HepG2 (cell line): ENCODE results near the gene GSTT2B. TPM values are rescaled to one million over a fixed set of nuclear protein-coding genes. Genes with fewer than 3 reads are reported as not detected.
"Not testable (repeated sequence)": the region's sequence is repeated elsewhere in the genome, so short reads cannot be mapped to it uniquely, and the experiment has no call there.

Experiments
- BCL6 ChIP-seq: IDR thresholded peaks from 2 replicates; pipeline ENCODE4 v1.6.1; 2016; ENCODE audit warnings: missing genetic modification reagents, missing compliant biosample characterization
- CBX5 ChIP-seq: sonication (generic); formaldehyde crosslinking; IDR thresholded peaks from 2 replicates; pipeline ENCODE4 v1.4.0; 2020; ENCODE audit warnings: missing genetic modification reagents, borderline replicate concordance
- CEBPG ChIP-seq: IDR thresholded peaks from 2 replicates; pipeline ENCODE4 v1.6.1; 2016
- CREM ChIP-seq, 2 experiments: sonication (generic) in 1 of 2; formaldehyde crosslinking in 1 of 2; IDR thresholded peaks; 2 replicates each; pipeline versions ENCODE4 v1.4.0 to v1.6.1; 2016 to 2020; ENCODE audit warnings: antibody characterized with exemption in 1 of 2, mild to moderate bottlenecking in 1 of 2, missing genetic modification reagents in 1 of 2
- FOXP1 ChIP-seq, 2 experiments: fragments of 450-650 bp in 1 of 2; IDR thresholded peaks; 2 replicates each; pipeline ENCODE4 v1.6.1; 2017 to 2018; ENCODE audit warnings: antibody characterized with exemption in 1 of 2
- GATAD1 ChIP-seq: IDR thresholded peaks from 2 replicates; pipeline ENCODE4 v1.6.1; 2016; ENCODE audit warnings: missing genetic modification reagents, missing compliant biosample characterization
- HDAC1 ChIP-seq: sonication (generic); formaldehyde crosslinking; IDR thresholded peaks from 2 replicates; pipeline ENCODE4 v1.5.1; 2020; ENCODE audit warnings: mild to moderate bottlenecking, missing genetic modification reagents
- JUN ChIP-seq: sonication (generic); formaldehyde crosslinking; IDR thresholded peaks from 2 replicates; pipeline ENCODE4 v1.4.0; 2020; ENCODE audit warnings: mild to moderate bottlenecking, missing genetic modification reagents
- KLF16 ChIP-seq, 2 experiments: sonication (generic) in 1 of 2; formaldehyde crosslinking in 1 of 2; IDR thresholded peaks; 2 replicates each; pipeline versions ENCODE4 v1.6.1 to v1.8.0; 2016 to 2023; ENCODE audit warnings: missing genetic modification reagents in 2 of 2, missing compliant biosample characterization in 1 of 2
- MED1 ChIP-seq: sonication (generic); formaldehyde crosslinking; IDR thresholded peaks from 2 replicates; pipeline ENCODE4 v1.4.0; 2020; ENCODE audit warnings: missing genetic modification reagents
- NR2C2 ChIP-seq: sonication (generic); formaldehyde crosslinking; IDR thresholded peaks from 2 replicates; pipeline ENCODE4 v1.4.0; 2020; ENCODE audit warnings: missing genetic modification reagents, mild to moderate bottlenecking, moderate library complexity, borderline replicate concordance
- SIX4 ChIP-seq: sonication (generic); formaldehyde crosslinking; IDR thresholded peaks from 2 replicates; pipeline ENCODE4 v1.4.0; 2020; ENCODE audit warnings: missing genetic modification reagents
- TCF7 ChIP-seq: sonication (generic); IDR thresholded peaks from 2 replicates; pipeline ENCODE4 v1.6.1; 2016; ENCODE audit warnings: antibody characterized with exemption, low read depth
- ZNF12 ChIP-seq: sonication (generic); formaldehyde crosslinking; IDR thresholded peaks from 2 replicates; pipeline ENCODE4 v1.5.0; 2020; ENCODE audit warnings: missing genetic modification reagents
- ZNF331 ChIP-seq: sonication (generic); formaldehyde crosslinking; IDR thresholded peaks from 2 replicates; pipeline ENCODE4 v1.4.0; 2020; ENCODE audit warnings: missing genetic modification reagents
- polyA plus RNA-seq, 8 experiments: library from polyadenylated mRNA; depleted of rRNA in 3 of 8; stranded (reverse) in 7 of 8; unstranded in 1 of 8; fragments of >200 nt; fragmentation: Illumina TruSeq in 4 of 8; extraction: Trizol in 4 of 8; gene quantifications; 2 replicates each; pipeline versions ENCODE4 v1.2.1 to v1.2.3, GENCODE V29; 2011 to 2016; ENCODE audit warnings: low read depth in 4 of 8, missing spikeins in 1 of 8, mixed read lengths in 1 of 8; ENCODE audit not compliant: insufficient read depth in 1 of 8
- total RNA-seq, 5 experiments: library from RNA; depleted of rRNA; stranded (reverse); fragments of >200 nt; fragmentation: Illumina TruSeq; extraction: Trizol; gene quantifications; 2 replicates each; pipeline ENCODE4 v1.2.3, GENCODE V29; 2016; ENCODE audit warnings: low read depth in 1 of 5
- TF ChIP-seq, protein P1 (sequence below), 2 experiments: fragments of 450-650 bp in 1 of 2; sonication (generic) in 1 of 2; formaldehyde crosslinking; IDR thresholded peaks; 2 replicates each; pipeline versions ENCODE4 v1.5.0 to v1.8.0; 2020 to 2022; ENCODE audit warnings: mild to moderate bottlenecking in 1 of 2, missing genetic modification reagents in 1 of 2
- TF ChIP-seq, protein P2 (sequence below): sonication (generic); formaldehyde crosslinking; IDR thresholded peaks from 2 replicates; pipeline ENCODE4 v1.4.0; 2020; ENCODE audit warnings: missing genetic modification reagents
- TF ChIP-seq, protein P3 (sequence below): sonication (generic); formaldehyde crosslinking; IDR thresholded peaks from 2 replicates; pipeline ENCODE4 v1.5.1; 2020; ENCODE audit warnings: mild to moderate bottlenecking, missing genetic modification reagents
- TF ChIP-seq, protein P4 (sequence below): IDR thresholded peaks from 2 replicates; pipeline ENCODE4 v1.4.0; 2020; ENCODE audit warnings: mild to moderate bottlenecking, missing genetic modification reagents

GSTT2B gene
- total and polyA plus RNA-seq, 2 of the 13 experiments (the other 11 are each of a cell fraction or from before 2014, with no cell fraction given), result 1.5 to 3.9 TPM

DNA sequence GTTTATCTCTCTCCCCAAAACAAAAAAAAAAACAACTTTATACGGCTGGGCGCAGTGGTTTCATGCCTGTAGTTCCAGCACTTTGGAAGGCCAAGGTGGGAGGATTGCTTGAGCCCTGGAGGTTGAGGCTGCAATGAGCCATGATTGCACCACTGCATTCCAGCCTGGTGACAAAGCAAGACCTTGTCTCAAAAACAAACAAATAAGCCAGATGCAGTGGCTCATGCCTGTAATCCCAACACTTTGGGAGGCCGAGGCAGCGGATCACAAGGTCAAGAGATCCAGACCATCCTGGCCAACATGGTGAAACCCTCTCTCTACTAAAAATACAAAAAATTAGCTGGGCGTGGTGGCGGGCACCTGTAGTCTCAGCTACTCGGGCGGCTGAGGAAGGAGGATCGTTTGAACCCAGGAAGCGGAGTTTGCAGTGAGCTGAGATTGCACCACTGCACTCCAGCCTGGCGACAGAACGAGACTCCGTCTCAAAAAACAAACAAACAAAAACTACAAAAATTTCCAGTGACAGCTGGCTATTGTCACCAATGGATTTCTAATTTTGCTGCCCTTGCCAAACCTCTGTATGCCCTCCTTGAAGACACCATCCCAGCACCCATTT lies 39.3 kb downstream of the GSTT2B start (continued):
- TF ChIP-seq ZNF331 (CRISPR knock-in tag) (peak; percentile 56; the same call in 1 of the 2 replicates), CREM (IDR thresholded peaks at IDR 0.05) (peak; percentile 36; the same call in 1 of the 2 replicates), ZNF12 (CRISPR knock-in tag) (peak; percentile 28; the same call in 1 of the 2 replicates), TCF7 (0 out of 2 replicates have a peak, but pooled peaks have one; percentile 16), NR2C2 (CRISPR knock-in tag) (peak; percentile 32; the same call in 1 of the 2 replicates), KLF16 (CRISPR knock-in tag; IDR thresholded peaks at IDR 0.05) (peak in 1 of 2 experiments; percentile 26; a peak in 1 of 4 replicates), CBX5 (CRISPR knock-in tag) (peak; percentile 84; the same call in 1 of the 2 replicates), BCL6 (peak; percentile 32; the same call in 1 of the 2 replicates), SIX4 (CRISPR knock-in tag) (0 out of 2 replicates have a peak, but pooled peaks have one; percentile 41), FOXP1 (CRISPR knock-in tag; IDR thresholded peaks at IDR 0.05) (peak; percentile 80), HDAC1 (peak; percentile 60; the same call in 1 of the 2 replicates), MED1 (CRISPR knock-in tag) (peak; percentile 72), JUN (CRISPR knock-in tag) (peak; percentile 87), CEBPG (peak; percentile 92), GATAD1 (0 out of 2 replicates have a peak, but pooled peaks have one; percentile 33)
- TF ChIP-seq, protein P1, sequence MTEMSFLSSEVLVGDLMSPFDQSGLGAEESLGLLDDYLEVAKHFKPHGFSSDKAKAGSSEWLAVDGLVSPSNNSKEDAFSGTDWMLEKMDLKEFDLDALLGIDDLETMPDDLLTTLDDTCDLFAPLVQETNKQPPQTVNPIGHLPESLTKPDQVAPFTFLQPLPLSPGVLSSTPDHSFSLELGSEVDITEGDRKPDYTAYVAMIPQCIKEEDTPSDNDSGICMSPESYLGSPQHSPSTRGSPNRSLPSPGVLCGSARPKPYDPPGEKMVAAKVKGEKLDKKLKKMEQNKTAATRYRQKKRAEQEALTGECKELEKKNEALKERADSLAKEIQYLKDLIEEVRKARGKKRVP (CRISPR knock-in tag; IDR thresholded peaks at IDR 0.05), result peak in 1 of 2 experiments; percentile 86; a peak in 2 of 4 replicates
- TF ChIP-seq CREM (CRISPR knock-in tag; IDR thresholded peaks at IDR 0.05); FOXP1 (IDR thresholded peaks at IDR 0.05): not testable (repeated sequence)
- TF ChIP-seq, protein P2, sequence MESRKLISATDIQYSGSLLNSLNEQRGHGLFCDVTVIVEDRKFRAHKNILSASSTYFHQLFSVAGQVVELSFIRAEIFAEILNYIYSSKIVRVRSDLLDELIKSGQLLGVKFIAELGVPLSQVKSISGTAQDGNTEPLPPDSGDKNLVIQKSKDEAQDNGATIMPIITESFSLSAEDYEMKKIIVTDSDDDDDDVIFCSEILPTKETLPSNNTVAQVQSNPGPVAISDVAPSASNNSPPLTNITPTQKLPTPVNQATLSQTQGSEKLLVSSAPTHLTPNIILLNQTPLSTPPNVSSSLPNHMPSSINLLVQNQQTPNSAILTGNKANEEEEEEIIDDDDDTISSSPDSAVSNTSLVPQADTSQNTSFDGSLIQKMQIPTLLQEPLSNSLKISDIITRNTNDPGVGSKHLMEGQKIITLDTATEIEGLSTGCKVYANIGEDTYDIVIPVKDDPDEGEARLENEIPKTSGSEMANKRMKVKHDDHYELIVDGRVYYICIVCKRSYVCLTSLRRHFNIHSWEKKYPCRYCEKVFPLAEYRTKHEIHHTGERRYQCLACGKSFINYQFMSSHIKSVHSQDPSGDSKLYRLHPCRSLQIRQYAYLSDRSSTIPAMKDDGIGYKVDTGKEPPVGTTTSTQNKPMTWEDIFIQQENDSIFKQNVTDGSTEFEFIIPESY (CRISPR knock-in tag), result peak; percentile 88; the same call in 1 of the 2 replicates
- TF ChIP-seq, protein P3, sequence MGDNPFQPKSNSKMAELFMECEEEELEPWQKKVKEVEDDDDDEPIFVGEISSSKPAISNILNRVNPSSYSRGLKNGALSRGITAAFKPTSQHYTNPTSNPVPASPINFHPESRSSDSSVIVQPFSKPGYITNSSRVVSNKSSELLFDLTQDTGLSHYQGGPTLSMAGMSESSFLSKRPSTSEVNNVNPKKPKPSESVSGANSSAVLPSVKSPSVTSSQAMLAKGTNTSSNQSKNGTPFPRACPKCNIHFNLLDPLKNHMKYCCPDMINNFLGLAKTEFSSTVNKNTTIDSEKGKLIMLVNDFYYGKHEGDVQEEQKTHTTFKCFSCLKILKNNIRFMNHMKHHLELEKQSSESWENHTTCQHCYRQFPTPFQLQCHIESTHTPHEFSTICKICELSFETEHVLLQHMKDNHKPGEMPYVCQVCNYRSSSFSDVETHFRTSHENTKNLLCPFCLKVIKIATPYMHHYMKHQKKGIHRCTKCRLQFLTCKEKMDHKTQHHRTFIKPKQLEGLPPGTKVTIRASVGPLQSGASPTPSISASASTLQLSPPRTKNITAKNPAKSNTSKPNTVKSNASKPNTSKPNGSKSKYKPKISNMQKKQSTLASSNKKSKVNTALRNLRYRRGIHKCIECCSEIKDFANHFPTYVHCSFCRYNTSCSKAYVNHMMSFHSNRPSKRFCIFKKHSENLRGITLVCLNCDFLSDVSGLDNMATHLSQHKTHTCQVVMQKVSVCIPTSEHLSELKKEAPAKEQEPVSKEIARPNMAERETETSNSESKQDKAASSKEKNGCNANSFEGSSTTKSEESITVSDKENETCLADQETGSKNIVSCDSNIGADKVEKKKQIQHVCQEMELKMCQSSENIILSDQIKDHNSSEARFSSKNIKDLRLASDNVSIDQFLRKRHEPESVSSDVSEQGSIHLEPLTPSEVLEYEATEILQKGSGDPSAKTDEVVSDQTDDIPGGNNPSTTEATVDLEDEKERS (CRISPR knock-in tag), result peak; percentile 83; the same call in 1 of the 2 replicates
- TF ChIP-seq, protein P4, sequence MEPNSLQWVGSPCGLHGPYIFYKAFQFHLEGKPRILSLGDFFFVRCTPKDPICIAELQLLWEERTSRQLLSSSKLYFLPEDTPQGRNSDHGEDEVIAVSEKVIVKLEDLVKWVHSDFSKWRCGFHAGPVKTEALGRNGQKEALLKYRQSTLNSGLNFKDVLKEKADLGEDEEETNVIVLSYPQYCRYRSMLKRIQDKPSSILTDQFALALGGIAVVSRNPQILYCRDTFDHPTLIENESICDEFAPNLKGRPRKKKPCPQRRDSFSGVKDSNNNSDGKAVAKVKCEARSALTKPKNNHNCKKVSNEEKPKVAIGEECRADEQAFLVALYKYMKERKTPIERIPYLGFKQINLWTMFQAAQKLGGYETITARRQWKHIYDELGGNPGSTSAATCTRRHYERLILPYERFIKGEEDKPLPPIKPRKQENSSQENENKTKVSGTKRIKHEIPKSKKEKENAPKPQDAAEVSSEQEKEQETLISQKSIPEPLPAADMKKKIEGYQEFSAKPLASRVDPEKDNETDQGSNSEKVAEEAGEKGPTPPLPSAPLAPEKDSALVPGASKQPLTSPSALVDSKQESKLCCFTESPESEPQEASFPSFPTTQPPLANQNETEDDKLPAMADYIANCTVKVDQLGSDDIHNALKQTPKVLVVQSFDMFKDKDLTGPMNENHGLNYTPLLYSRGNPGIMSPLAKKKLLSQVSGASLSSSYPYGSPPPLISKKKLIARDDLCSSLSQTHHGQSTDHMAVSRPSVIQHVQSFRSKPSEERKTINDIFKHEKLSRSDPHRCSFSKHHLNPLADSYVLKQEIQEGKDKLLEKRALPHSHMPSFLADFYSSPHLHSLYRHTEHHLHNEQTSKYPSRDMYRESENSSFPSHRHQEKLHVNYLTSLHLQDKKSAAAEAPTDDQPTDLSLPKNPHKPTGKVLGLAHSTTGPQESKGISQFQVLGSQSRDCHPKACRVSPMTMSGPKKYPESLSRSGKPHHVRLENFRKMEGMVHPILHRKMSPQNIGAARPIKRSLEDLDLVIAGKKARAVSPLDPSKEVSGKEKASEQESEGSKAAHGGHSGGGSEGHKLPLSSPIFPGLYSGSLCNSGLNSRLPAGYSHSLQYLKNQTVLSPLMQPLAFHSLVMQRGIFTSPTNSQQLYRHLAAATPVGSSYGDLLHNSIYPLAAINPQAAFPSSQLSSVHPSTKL (CRISPR knock-in tag), result peak; percentile 85
